B cell (primary cell): Measurements from ENCODE around the gene C10orf88. TPM values are rescaled to one million over a fixed set of nuclear protein-coding genes. Genes with fewer than 3 reads are reported as not detected.

Experiments used
- ATAC-seq: fragments of 200-7000 bp; cut with Tn5 transposase; one replicate; pipeline ENCODE4 v1.10.0; 2021; ENCODE audit warnings: low read depth, mild to moderate bottlenecking, moderate number of reproducible peaks, moderate library complexity
- CTCF ChIA-PET: fragments of 350-600 bp; sonication (Branson Sonifier 250); formaldehyde crosslinking; loops from one replicate; lab custom pipeline; 2021; ENCODE audit warnings: antibody characterized with exemption, inconsistent platforms; lab: Charles Lee
- POLR2A ChIA-PET: fragments of 350-600 bp; sonication (Branson Sonifier 250); formaldehyde crosslinking; loops from one replicate; lab custom pipeline; 2021; ENCODE audit warnings: antibody characterized with exemption; lab: Charles Lee
- DNase-seq: peaks from one replicate; pipeline ENCODE4 v3.0.0; 2013
- H2AFZ ChIP-seq: 2 replicates; pipeline ENCODE4 v1.6.1; 2012; ENCODE audit warnings: mild to moderate bottlenecking, low read depth, low read length; ENCODE audit not compliant: insufficient read depth, poor library complexity, severe bottlenecking
- H3K27ac ChIP-seq, 2 donors: 1 replicate in 1 of 2; 2 replicates in 1 of 2; pipeline ENCODE4 v1.5.1; 2012 to 2013; ENCODE audit warnings: low read length in 2 of 2, mild to moderate bottlenecking in 2 of 2, moderate library complexity in 1 of 2
- H3K27me3 ChIP-seq, 4 experiments: fragments of 200-600 bp in 1 of 4; sonication (generic) in 1 of 4; replicated peaks in 1 of 4; 1 replicate in 2 of 4; 2 replicates in 2 of 4; pipeline versions ENCODE4 v1.6.1 to v1.7.0; 2013 to 2016; ENCODE audit warnings: low read length in 3 of 4, mild to moderate bottlenecking in 2 of 4, mixed read lengths in 1 of 4, moderate library complexity in 1 of 4; ENCODE audit not compliant: insufficient read depth in 4 of 4, control insufficient read depth in 3 of 4; ENCODE audit errors: control extremely low read depth in 1 of 4
- H3K36me3 ChIP-seq, 2 experiments: replicated peaks in 1 of 2; 1 replicate in 1 of 2; 2 replicates in 1 of 2; pipeline versions ENCODE4 v1.6.1 to v1.7.1; 2013; ENCODE audit warnings: low read length in 1 of 2; ENCODE audit not compliant: insufficient read depth in 2 of 2, control insufficient read depth in 1 of 2; ENCODE audit errors: control extremely low read depth in 1 of 2, extremely low read depth in 1 of 2
- H3K4me1 ChIP-seq, 2 donors: fragments of 200-600 bp in 1 of 2; sonication (generic) in 1 of 2; 1 replicate in 1 of 2; 2 replicates in 1 of 2; pipeline versions ENCODE4 v1.5.1 to v1.6.1; 2013 to 2017; ENCODE audit warnings: low read length in 2 of 2; ENCODE audit not compliant: control insufficient read depth in 2 of 2, insufficient read depth in 2 of 2
- H3K4me2 ChIP-seq: replicated peaks from 2 replicates; pipeline ENCODE3; 2012; ENCODE audit warnings: mild to moderate bottlenecking, low read depth, low read length; ENCODE audit not compliant: poor library complexity, severe bottlenecking
- H3K4me3 ChIP-seq, 5 experiments: fragments of 200-600 bp in 1 of 5; sonication (generic) in 1 of 5; 1 replicate in 3 of 5; 2 replicates in 2 of 5; pipeline versions ENCODE4 v1.5.1 to v1.7.0; 2011 to 2016; ENCODE audit warnings: low read length in 4 of 5, mild to moderate bottlenecking in 4 of 5, low read depth in 2 of 5, control low read depth in 1 of 5, moderate library complexity in 1 of 5; ENCODE audit not compliant: insufficient read depth in 1 of 5; ENCODE audit errors: control extremely low read depth in 1 of 5, extremely low read depth in 1 of 5
- H3K79me2 ChIP-seq: fragments of 200-600 bp; sonication (generic); one replicate; pipeline ENCODE4 v1.6.0; 2016; ENCODE audit warnings: low read length; ENCODE audit not compliant: control insufficient read depth, insufficient read depth
- H3K9ac ChIP-seq: fragments of 200-600 bp; sonication (generic); 2 replicates; pipeline ENCODE4 v1.6.1; 2017; ENCODE audit warnings: mild to moderate bottlenecking, low read length, moderate library complexity
- H3K9me3 ChIP-seq, 3 donors: one replicate each; pipeline versions ENCODE4 v1.6.1 to v1.7.1; 2013; ENCODE audit warnings: low read length in 2 of 3; ENCODE audit not compliant: control insufficient read depth in 2 of 3, insufficient read depth in 1 of 3; ENCODE audit errors: control extremely low read depth in 1 of 3
- H4K20me1 ChIP-seq: 2 replicates; pipeline ENCODE4 v1.6.0; 2012; ENCODE audit warnings: mild to moderate bottlenecking, low read length; ENCODE audit not compliant: insufficient read depth, control insufficient read depth, poor library complexity, severe bottlenecking
- H3K27ac Mint-ChIP-seq: one replicate; pipeline ENCODE4 v1.8.0; 2021; ENCODE audit warnings: mixed read lengths
- H3K27me3 Mint-ChIP-seq: one replicate; pipeline ENCODE4 v1.8.0; 2021; ENCODE audit warnings: mixed read lengths
- H3K4me1 Mint-ChIP-seq: one replicate; pipeline ENCODE4 v1.8.0; 2021; ENCODE audit warnings: mixed read lengths
- H3K4me3 Mint-ChIP-seq: one replicate; pipeline ENCODE4 v1.8.0; 2021; ENCODE audit warnings: mixed read lengths
- H3K9me3 Mint-ChIP-seq: one replicate; pipeline ENCODE4 v1.8.0; 2022; ENCODE audit warnings: mixed read lengths; ENCODE audit not compliant: insufficient read depth
- EZH2 ChIP-seq: IDR thresholded peaks from 2 replicates; pipeline ENCODE4 v1.6.1; 2012; ENCODE audit warnings: borderline replicate concordance, low read depth, mild to moderate bottlenecking, moderate library complexity, low read length; ENCODE audit not compliant: insufficient read depth, poor library complexity, severe bottlenecking
- WGBS: methylation state at CpG from one replicate; pipeline ENCODE4 v1.1.5; 2013; ENCODE audit warnings: missing lambda C conversion rate; ENCODE audit not compliant: insufficient coverage; 5-methylcytosine and 5-hydroxymethylcytosine counted together
- intact Hi-C: fragments of 100-400 bp; cut with micrococcal nuclease; formaldehyde crosslinking; loops from one replicate; pipeline ENCODE4 v1.10.0; 2022
- polyA plus RNA-seq: library from polyadenylated mRNA; depleted of rRNA; stranded (reverse); fragments of >200 nt; gene quantifications from 2 replicates; pipeline ENCODE4 v1.2.3, GENCODE V29; 2012
- total RNA-seq, 2 donors: library from RNA; stranded (reverse); fragments of 120-200 nt in 1 of 2; gene quantifications; 1 replicate in 1 of 2; 2 replicates in 1 of 2; pipeline versions ENCODE4 v1.2.3 to v1.2.4, GENCODE V29; 2013 to 2022
- TF ChIP-seq, protein P1 (sequence below): fragments of 200-600 bp; IDR thresholded peaks from one replicate; pipeline ENCODE4 v1.8.0; 2022; ENCODE audit warnings: antibody characterized with exemption, mild to moderate bottlenecking

The C10orf88 gene
- total and polyA plus RNA-seq, 2 donors (not counting 1 experiment from before 2014, with no cell fraction given): 4.1 to 11.1 TPM

DNA sequence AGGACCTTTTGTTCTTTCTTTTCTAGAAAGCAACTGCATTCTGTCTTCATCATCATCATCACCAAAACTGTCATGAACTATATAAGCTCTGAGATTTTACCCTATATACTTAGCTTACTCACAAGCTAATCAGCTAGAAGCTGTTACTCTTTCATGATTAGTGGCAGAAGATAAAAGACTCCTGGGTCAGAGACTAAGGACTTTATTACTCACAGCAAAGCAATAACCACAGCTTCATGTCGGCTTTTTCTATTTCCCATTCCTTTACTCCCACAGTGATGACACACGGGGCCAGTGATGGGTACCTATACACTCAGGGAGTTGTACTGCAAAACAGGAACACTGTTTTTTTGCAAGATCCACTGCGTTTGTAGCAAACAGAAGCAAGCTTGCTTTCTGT is 8.4 kb upstream of the C10orf88 start:
- no peaks in the 10 kb centered on the region for H3K79me2 ChIP-seq
- no peak overlapping the region for H3K9ac ChIP-seq
- H3K27ac Mint-ChIP-seq: no peak overlapping the region
- intact Hi-C loops: no loop called here
- H3K4me1 Mint-ChIP-seq: no peaks in the 10 kb centered on the region
- no peak overlapping the region for H3K27ac ChIP-seq
- H2AFZ ChIP-seq: no peak overlapping the region
- peaks cover 2% of the 10 kb centered on the region for H3K9me3 Mint-ChIP-seq
- peaks cover 6 to 14% (median 13%) of the 10 kb centered on the region in 3 donors for H3K9me3 ChIP-seq
- peaks cover 29% of the 10 kb centered on the region for H3K27me3 Mint-ChIP-seq
- H3K36me3 ChIP-seq: no peaks in the 10 kb centered on the region
- H3K4me2 ChIP-seq: no peak overlapping the region
- H3K4me3 Mint-ChIP-seq: no peak overlapping the region
- peaks cover 0 to 12% (median 6%) of the 10 kb centered on the region in 4 experiments for H3K27me3 ChIP-seq
- WGBS: 87% methylated on average over 3 of the region's 3 CpGs
- H3K4me1 ChIP-seq: no peaks in the 10 kb centered on the region
- DNase-seq: no peak
- ChIA-PET POLR2A (no interaction called here), CTCF (no interaction called here)
- TF ChIP-seq EZH2: no peak
- H3K4me3 ChIP-seq: no peak overlapping the region
- ATAC-seq: no peak
- no peaks in the 10 kb centered on the region for H4K20me1 ChIP-seq

DNA sequence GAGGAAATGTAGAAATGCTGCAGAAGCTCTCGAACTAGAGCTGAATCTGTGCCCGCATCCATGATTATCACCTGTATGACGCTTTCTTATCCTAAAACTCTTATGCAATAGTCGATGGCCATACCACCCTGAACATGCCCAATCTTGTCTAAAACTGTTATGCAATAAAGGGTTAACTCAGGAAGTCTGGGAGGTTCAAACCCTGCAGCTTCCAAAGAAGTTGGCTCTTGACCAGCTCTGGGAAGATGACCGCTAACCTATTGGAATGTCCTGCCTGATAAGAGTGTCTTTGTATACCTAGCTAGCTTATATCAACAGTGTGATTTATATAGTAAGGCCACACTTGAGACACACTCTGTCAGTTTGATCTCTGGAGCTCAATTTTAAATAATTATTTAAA is 3.4 kb upstream of the C10orf88 start:
- peaks cover 20% of the 10 kb centered on the region for H3K4me1 Mint-ChIP-seq
- no peak for ATAC-seq
- no peak overlapping the region for H3K27ac Mint-ChIP-seq
- intact Hi-C loops: no loop called here
- no peak for TF ChIP-seq EZH2
- TF ChIP-seq, protein P1, sequence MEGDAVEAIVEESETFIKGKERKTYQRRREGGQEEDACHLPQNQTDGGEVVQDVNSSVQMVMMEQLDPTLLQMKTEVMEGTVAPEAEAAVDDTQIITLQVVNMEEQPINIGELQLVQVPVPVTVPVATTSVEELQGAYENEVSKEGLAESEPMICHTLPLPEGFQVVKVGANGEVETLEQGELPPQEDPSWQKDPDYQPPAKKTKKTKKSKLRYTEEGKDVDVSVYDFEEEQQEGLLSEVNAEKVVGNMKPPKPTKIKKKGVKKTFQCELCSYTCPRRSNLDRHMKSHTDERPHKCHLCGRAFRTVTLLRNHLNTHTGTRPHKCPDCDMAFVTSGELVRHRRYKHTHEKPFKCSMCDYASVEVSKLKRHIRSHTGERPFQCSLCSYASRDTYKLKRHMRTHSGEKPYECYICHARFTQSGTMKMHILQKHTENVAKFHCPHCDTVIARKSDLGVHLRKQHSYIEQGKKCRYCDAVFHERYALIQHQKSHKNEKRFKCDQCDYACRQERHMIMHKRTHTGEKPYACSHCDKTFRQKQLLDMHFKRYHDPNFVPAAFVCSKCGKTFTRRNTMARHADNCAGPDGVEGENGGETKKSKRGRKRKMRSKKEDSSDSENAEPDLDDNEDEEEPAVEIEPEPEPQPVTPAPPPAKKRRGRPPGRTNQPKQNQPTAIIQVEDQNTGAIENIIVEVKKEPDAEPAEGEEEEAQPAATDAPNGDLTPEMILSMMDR: no peak
- Histone ChIP-seq H3K27ac (no peak overlapping the region), H3K27me3 (peaks cover 0 to 10% (median 5%) of the 10 kb centered on the region in 4 experiments), H3K36me3 (no peaks in the 10 kb centered on the region), H2AFZ (no peak overlapping the region), H3K4me3 (no peak overlapping the region), H3K79me2 (peaks cover 3% of the 10 kb centered on the region), H3K4me1 (peaks cover 15 to 16% of the 10 kb centered on the region in 2 donors), H3K9me3 (peaks cover 0 to 8% (median 0%) of the 10 kb centered on the region in 3 donors), H3K9ac (no peak overlapping the region), H3K4me2 (no peak overlapping the region), H4K20me1 (no peaks in the 10 kb centered on the region)
- 93% methylated on average over 4 of the region's 5 CpGs for WGBS
- POLR2A ChIA-PET: no interaction called here
- CTCF ChIA-PET: interaction anchor here (0.5 kb wide), 1 partner anchor 586 kb away, joined by 3 read pairs; no protein-coding TSS in a partner anchor
- no peak overlapping the region for H3K4me3 Mint-ChIP-seq
- no peak for DNase-seq
- H3K9me3 Mint-ChIP-seq: no peaks in the 10 kb centered on the region
- H3K27me3 Mint-ChIP-seq: peaks cover 8% of the 10 kb centered on the region
